Stimulated activated CD4-positive, alpha-beta T cell treated with anti-CD3 and anti-CD28 coated beads, Interleukin-15, amount 100 ng/mL, for 1 hour (primary cell): ENCODE measurements around the gene ADAM10.

Experiments used
- DNase-seq, 2 donors: peaks; one replicate each; pipeline ENCODE4 v3.0.0-alpha.2; 2020; ENCODE audit warnings: low read depth in 1 of 2, low spot score in 1 of 2

Gene ADAM10

GRCh38 chr15:58554758-58555157, 194.7 kb downstream of the ADAM10 start:
- no peak for DNase-seq

- no peak for DNase-seq
These were observed 196.1 kb downstream of the ADAM10 start for GRCh38 chr15:58553365-58553918.

GRCh38 chr15:58552505-58553364, 196.8 kb downstream of the ADAM10 start:
- DNase-seq: no peak

- DNase-seq: no peak
These were observed 197.6 kb downstream of the ADAM10 start for GRCh38 chr15:58551764-58552504.

- DNase-seq: no peak
These were observed 198.3 kb downstream of the ADAM10 start for GRCh38 chr15:58551084-58551763.

DNA sequence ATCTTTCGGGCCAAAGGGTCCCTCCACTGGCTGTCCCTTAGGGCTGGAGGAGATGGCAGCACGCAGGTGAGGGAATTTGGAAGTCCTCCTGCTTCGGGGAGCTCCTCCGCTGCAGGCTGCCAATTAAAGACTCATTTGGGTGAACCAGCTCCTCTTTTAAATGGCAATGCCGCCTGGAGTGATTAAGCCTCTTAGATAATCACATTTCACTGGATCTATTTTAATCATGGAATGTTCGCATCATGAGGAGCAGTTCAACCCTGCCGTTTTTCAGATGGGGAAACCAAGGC, 199.8 kb downstream of the ADAM10 start:
- DNase-seq: no peak

DNA sequence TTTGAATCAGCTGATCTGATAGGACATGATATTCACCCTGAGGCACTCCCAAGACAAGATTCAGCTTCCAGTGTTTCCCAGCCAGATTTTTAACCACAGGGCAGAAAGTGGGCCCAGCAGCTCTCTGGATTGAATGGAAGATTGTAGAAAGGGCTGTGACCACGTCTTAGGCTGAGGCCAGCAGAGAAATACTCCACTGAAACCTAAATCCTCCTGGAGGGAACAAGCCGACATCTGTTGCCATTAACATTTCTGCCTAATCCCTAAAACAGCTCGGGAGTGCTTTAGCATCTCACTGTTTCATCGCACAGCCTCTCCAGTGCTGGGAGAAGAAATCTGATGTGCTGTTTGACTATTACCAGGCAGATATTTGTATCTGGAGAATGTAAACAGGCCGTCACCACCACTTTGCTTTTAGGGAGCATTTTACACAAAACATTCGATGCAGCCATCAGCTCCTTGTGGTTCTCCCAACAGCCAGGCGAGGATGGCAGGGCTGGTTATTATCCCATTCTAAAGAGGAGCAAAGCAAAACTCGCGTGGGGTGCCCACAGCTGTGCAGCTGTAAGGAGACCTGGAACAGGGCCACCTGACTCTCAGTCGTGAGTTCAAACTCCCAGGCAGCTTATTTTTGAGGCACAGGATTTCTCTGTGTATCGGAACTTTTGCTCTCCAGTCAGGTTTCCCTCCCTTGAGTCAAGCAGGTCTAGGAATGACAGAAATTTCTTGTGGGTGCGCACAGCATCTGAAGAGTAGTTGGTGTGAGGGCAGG, 200.3 kb downstream of the ADAM10 start:
- DNase-seq: no peak

- no peak for DNase-seq
These were observed 201.0 kb downstream of the ADAM10 start for GRCh38 chr15:58548308-58549012.

GRCh38 chr15:58547628-58548307, 201.7 kb downstream of the ADAM10 start:
- DNase-seq: no peak

DNA sequence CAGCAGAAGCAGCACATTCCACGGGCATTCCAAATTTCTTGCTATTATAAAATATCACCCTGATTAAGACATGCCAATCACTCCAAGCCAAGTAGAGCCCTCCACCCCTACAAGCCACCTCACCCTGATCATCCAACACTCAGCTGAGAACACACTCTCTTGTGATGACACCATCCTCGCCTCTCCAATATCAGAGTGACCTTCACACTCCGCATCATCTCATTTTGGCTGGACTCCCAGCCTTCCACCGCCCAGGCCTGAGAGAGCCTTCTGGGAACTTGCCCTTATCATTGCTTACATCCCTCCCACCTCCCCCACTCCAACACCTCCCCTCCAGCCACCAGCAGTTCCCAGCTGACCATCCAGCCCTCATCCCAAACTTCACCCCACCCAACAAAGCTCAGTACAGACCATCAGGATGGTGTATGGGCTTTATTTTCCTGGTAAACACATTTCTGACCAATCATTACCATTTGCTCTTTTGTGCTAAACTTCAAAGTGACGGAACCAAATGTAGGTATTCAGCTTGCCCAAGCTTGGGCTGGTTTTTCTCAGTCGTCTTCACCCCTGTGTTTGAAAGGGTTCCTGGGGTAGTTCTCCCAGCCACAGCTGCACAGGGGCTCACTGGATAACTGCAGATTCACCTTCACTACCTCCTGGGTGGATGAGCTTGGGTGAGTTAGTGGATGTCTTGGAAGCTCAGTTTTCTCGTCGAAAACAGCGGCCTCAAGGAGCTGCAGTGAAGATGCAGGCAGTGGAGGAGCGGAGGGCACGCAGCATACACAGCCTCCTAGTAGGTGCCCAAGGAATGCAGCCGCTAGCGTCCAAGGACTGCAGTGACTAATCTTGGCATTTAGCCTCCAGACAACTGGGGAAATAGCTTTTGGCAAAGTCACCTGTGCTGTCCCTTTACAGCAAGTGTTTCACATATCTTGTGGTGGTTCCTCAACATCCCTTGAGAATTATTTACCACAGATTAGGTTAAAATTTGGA, 202.6 kb downstream of the ADAM10 start:
- no peak for DNase-seq

- no peak for DNase-seq
These were observed 203.4 kb downstream of the ADAM10 start for GRCh38 chr15:58546066-58546591.

GRCh38 chr15:58545307-58546065, 204.0 kb downstream of the ADAM10 start:
- no peak for DNase-seq

DNA sequence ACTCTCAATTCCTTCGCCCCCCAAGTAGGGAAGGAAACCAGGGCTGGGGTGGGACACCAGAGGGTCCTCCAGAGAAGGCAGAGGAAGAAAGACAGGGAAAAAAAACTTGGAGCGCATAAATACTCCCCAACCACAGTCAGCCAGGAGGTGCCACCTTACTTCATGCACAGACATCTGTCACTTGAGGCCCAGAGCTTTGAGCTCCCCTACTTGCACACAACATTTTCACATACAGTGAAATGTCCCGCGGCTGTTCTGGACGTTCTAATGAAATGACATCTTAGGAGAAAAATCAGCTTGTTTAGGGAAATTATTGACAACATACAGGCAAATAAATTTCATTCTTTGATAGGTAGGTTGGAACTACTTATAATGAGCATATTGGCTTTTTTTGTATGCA, 204.8 kb downstream of the ADAM10 start:
- DNase-seq: no peak

GRCh38 chr15:58543664-58544335, 205.7 kb downstream of the ADAM10 start:
- no peak for DNase-seq

DNA sequence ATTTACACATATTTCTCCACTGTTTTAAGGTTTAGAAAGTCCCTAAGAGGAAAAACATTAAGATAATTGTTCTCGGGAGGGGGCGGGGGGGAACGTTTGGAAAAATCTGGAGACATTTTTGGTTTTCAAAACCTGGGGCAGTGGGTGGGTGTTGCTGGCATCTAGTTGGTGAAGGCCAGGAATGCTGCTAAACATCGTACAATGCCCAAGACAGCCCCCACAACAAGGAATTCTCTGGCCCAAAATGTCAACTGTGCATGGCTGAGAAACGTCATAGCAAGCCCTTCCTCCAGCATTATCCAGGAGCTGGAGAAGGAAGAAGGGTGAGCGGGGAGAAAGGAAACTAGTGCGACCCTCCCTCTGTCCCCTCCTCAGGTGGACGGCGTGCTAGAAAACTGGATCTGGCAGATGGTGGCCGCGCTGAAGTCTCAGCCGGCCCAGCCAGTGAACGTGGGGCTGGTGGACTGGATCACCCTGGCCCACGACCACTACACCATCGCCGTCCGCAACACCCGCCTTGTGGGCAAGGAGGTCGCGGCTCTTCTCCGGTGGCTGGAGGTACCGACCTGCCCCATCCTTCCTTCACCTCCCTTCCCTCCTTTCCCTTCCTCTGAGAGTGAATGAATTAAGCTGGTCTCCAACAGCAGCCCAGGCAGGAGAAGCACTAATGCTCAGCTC, 208.0 kb downstream of the ADAM10 start:
- no peak for DNase-seq

- DNase-seq: no peak
These were observed 210.0 kb downstream of the ADAM10 start for GRCh38 chr15:58539548-58539947.
